GM21723 (cell line): ENCODE measurements around the gene RAB43.
"Not testable (repeated sequence)": the region's sequence is repeated elsewhere in the genome, so short reads cannot be mapped to it uniquely, and the experiment has no call there.

Experiments
- ATAC-seq: cut with Tn5 transposase; IDR thresholded peaks from one replicate; pipeline ENCODE4 v1.9.1; 2021; ENCODE audit warnings: mild to moderate bottlenecking, moderate library complexity; ENCODE audit not compliant: unreplicated experiment

RAB43 gene

GRCh38 chr3:129121792-129122411 lies at the start of gene RAB43:
Gene RAB43, minus strand, starts transcription at chr3:129121804. Its CDS starts 315 bp downstream, at chr3:129121489.
- peak; percentile 40 for ATAC-seq

GRCh38 chr3:129166579-129167332 lies 45.2 kb upstream of the RAB43 start:
- ATAC-seq = no peak

DNA sequence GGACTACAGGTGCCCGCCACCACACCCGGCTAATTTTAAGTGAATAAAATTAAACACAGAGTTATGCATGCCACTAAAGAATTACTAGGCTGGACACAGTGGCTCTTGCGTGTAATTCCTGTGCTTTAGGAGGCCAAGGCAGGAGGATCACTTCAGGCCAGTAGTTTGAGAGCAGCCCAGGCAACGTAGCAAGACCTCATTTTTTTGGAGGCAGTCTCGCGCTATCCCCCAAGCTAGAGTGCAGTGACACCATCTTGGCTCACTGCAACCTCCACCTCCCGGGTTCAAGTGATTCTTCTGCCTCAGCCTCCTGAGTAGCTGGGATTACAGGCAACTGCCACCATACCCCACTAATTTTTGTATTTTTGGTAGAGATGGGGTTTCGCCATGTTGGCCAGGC lies 44.0 kb upstream of the RAB43 start:
- ATAC-seq = not testable (repeated sequence)

DNA sequence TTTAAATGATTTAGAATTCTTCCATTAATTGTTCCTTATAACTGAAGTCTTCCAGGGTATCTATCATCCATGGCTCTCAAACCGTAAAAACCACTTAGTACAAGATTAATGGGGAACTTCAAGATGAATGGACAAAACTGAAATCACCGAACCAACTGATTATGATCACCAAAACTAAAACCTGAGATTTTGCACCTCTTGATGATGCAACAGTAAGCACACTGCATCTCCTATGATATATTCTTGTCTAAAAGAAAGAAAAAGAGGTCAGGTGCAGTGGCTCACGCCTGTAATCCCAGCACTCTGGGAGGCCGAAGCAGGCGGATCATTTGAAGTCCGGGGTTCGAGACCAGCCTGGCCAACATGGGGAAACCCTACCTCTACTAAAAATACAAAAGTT lies 42.9 kb upstream of the RAB43 start:
- ATAC-seq = no peak

GRCh38 chr3:129162729-129163579 lies 41.4 kb upstream of the RAB43 start:
- no peak for ATAC-seq

DNA sequence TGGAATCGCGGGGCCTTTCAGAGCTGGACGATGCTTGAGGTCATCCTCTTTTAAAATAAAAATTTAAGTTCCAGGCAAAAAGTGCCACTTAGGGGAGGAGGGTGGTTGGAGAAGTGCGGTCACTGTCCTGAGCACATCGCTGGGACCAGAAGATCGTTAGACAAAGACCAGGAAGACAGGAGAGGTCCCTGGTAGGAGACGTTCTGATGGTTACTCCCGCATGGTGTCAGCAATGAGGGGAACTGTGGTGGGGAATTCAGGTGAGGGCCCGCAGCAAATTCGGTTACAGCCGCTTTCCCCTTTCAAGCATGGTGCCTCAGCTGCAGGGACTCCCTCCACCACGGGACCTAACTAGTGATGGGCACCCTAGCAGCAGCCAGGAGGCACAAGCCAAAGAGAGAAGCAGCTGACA lies 40.3 kb upstream of the RAB43 start:
- ATAC-seq = peak; percentile 9

GRCh38 chr3:129160891-129161859 lies 39.6 kb upstream of the RAB43 start, which contains the start of gene ISY1:
Gene ISY1, minus strand, starts transcription at chr3:129161063. Its CDS starts 88 bp downstream, at chr3:129160975.
- peak; percentile 79 for ATAC-seq

- no peak for ATAC-seq
Measured at GRCh38 chr3:129144786-129145185, 23.2 kb upstream of the RAB43 start.

GRCh38 chr3:129141011-129141410 lies 19.4 kb upstream of the RAB43 start:
- not testable (repeated sequence) for ATAC-seq

- no peak for ATAC-seq
Measured at GRCh38 chr3:129139911-129140310, 18.3 kb upstream of the RAB43 start.

DNA sequence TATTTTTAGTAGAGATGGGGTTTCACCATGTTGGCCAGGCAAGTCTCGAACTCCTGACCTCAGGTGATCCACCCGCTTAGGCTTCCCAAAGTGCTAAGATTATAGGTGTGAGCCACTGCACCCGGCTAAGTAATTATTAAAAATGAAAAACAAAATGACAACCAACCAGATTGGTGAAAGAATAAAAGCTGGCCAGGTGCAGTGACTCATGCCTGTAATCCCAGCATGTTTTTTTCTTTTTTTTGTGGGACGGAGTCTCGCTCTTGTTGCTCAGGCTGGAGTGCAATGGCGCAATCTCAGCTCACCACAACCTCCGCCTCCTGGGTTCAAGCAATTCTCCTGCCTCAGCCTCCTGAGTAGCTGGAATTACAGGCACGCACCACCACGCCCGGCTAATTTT lies 14.7 kb upstream of the RAB43 start:
- ATAC-seq = not testable (repeated sequence)

GRCh38 chr3:129132097-129132866 lies 10.7 kb upstream of the RAB43 start:
- ATAC-seq = no peak

DNA sequence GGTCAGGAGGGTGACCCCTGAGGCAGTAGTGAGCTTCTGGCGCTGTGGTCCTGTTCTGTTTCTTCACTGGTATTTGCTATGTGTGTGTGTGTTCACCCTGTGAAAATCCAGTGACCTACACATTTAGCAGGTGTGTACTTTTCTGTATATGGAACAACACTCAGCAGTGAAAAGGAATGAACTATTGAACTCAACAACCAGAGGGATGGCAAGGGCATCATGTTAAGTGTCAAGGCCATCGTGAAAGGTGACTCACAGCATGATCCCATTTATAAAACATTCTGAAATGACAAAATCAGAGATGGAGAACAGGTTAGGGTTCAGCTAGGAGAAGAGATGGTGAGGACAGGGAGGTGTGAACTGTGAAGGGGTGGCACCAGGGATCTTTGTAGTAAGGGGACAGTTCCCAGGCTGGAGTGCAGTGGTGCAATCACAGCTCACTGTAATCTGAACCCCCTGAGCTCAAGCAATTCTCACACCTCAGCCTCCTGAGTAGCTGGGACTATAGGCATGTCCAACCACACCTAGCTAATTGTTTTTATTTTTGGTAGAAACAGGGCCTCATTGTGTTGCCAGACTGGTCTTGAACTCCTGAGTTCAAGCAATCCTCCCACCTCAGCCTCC lies 10.0 kb upstream of the RAB43 start:
- ATAC-seq = no peak

DNA sequence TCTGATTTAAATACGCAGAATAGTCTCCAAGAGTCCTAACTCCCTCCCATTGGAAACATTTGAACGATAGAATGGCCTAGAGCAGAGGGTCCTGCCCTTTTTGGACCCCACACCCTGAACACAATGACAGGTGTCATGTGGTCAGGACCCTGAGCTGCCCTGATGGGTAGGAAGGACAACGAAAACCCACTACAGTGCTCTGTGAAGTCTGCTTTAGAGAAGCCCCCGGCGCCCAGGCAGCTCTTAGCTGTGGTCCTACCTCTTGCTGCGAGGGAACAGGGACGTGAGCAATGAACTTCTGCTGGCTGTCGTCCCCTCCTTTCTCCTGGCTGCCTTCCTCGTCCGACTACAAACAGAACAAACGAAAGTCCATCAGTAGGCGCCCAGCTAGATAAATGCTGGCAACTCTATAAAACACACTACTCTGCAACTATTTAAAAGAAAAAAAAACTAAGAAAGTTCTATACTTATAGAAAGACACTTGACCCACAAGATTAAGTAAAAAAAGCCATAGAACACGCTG lies 8.7 kb upstream of the RAB43 start:
- ATAC-seq = no peak

DNA sequence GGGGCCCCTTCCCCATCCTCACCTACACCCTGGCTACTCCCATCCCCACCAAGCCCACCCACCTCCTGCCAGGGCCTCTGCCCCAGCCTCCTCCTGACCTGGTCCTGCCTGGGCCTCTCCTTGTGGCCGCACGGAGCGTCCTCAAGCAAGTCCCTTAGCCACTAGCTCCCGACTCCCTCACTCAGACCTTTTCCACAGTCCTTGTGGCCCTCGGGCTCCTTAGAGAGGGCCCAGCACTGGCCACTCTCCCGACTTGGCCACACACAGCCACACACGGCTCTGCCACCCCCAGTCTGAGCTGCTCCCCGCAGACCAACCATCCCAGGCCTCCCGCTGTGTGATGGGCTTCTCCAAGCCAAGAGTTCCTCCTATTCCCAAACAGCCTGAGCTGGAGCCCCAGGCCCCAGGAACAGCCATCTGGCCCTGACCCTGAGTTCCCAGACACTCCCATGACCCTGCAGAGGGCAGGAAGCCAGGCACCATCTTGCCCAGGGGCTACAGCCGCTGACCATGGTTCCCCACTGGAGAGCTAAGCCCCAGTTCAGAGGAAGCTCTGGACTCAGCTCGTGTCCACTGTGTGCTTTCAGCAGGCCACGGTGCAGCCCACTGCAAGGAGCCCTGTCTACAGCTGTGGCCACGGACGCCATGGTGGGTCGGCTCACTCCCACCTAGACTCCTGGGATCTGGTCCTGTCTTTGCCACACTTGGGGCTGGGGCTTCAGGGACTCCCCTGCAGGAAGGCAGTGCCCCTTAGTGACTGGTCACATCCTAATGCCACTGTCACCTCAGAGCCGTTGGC lies 7.0 kb upstream of the RAB43 start:
- ATAC-seq = no peak

DNA sequence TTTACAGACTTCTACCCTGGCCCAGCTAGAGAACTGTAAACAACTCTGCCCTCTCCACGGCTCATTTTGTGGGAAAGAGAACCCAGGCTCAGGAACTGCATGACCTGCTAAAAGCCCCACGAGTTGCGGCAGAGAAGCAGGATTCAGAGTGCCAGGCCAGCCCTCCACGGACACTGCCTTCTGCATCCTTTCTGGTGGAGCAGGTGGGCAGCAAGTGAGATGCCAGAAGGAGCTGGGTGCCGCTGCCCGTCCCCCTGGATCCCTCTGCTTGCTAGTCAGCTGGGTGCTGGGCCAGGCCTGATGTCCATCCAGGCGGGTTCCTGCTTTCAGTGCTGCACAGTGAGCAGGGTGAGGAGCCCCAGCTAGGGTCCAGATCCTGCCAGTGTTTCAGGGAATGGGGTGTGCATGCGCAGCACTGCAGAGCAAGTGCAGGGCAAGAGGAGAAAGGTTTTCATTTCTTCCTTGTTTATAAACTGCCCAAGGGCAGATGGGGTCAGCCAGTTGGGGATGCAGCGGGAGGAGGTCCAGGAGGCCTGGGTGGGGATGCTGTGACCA lies 5.2 kb upstream of the RAB43 start:
- no peak for ATAC-seq

- ATAC-seq = no peak
Measured at GRCh38 chr3:129123314-129124060, 1.9 kb upstream of the RAB43 start.
